Measurements from ENCODE around the gene TSPAN9. TPM values are rescaled to one million over a fixed set of nuclear protein-coding genes. Genes with fewer than 3 reads are reported as not detected.
A peak's percentile ranks its signal among the peaks of the same experiment; 100 is the strongest.

TSPAN9 gene
- total RNA-seq, 6 donors from 2014 or later: 25.2 to 62.9 (median 44.2) TPM

GRCh38 chr12:3119192-3119755 is 42.1 kb downstream of the TSPAN9 start:
- Histone ChIP-seq H3K4me1 (peaks cover 37 to 70% (median 49%) of the 10 kb centered on the region in 4 donors), H3K27me3 (no peaks in the 10 kb centered on the region), H3K4me3 (no peak overlapping the region), H3K36me3 (no peaks in the 10 kb centered on the region), H3K9me3 (no peaks in the 10 kb centered on the region), H3K27ac (peak overlapping the region; percentile 74 to 82 (median 80))
- no peak for DNase-seq
- TF ChIP-seq POLR2A (IDR thresholded peaks at IDR 0.05) (no peak), EP300 (IDR thresholded peaks at IDR 0.05) (no peak), POLR2AphosphoS5 (IDR thresholded peaks at IDR 0.05) (no peak), CTCF (IDR thresholded peaks at IDR 0.05) (no peak)
- peak in 1 of 2 donors; percentile 23 for ATAC-seq (ENCODE audit: low FRiP score in 2 of 2)
- 29 to 47% methylated on average over 8 to 9 of the region's 9 CpGs for WGBS, 2 donors

GRCh38 chr12:3119756-3120601 is 42.8 kb downstream of the TSPAN9 start:
- DNase-seq (peak; percentile 34 to 84), ATAC-seq (ENCODE audit: low FRiP score in 2 of 2) (peak; percentile 27 to 43)
- Histone ChIP-seq H3K4me1 (peaks cover 37 to 70% (median 49%) of the 10 kb centered on the region in 4 donors), H3K36me3 (no peaks in the 10 kb centered on the region), H3K4me3 (no peak overlapping the region), H3K27me3 (no peaks in the 10 kb centered on the region), H3K27ac (peak overlapping the region; percentile 74 to 82 (median 80)), H3K9me3 (no peaks in the 10 kb centered on the region)
- 42 to 59% methylated on average over 12 to 17 of the region's 17 CpGs for WGBS, 2 donors
- no peak for TF ChIP-seq CTCF (IDR thresholded peaks at IDR 0.05)

- peaks cover 37 to 67% (median 49%) of the 10 kb centered on the region in 4 donors for H3K4me1 ChIP-seq
- no peak overlapping the region for H3K4me3 ChIP-seq
These were observed 43.5 kb downstream of the TSPAN9 start for GRCh38 chr12:3120701-3121100.

GRCh38 chr12:3122841-3123678 is 45.9 kb downstream of the TSPAN9 start:
- no peak overlapping the region for H3K4me3 ChIP-seq
- H3K27me3 ChIP-seq: no peaks in the 10 kb centered on the region
- DNase-seq: peak in 1 of 2 donors; percentile 43
- TF ChIP-seq CTCF (IDR thresholded peaks at IDR 0.05) (peak in 5 of 6 experiments; percentile 9 to 53 (median 26)), POLR2A (IDR thresholded peaks at IDR 0.05) (no peak), POLR2AphosphoS5 (IDR thresholded peaks at IDR 0.05) (peak; percentile 62 to 72), EP300 (IDR thresholded peaks at IDR 0.05) (peak in 3 of 4 donors; percentile 41 to 90 (median 76))
- H3K27ac ChIP-seq: peak overlapping the region; percentile 26 to 82 (median 42)
- 45% methylated on average over 7 to 13 of the region's 13 CpGs for WGBS, 2 donors
- no peaks in the 10 kb centered on the region for H3K36me3 ChIP-seq
- H3K4me1 ChIP-seq: peaks cover 31 to 47% (median 36%) of the 10 kb centered on the region in 4 donors
- no peaks in the 10 kb centered on the region for H3K9me3 ChIP-seq
- ATAC-seq (ENCODE audit: low FRiP score in 2 of 2): peak in 1 of 2 donors; percentile 63

More at GRCh38 chr12:3120701-3121100, 43.5 kb downstream of the TSPAN9 start:
- DNase-seq (no peak), ATAC-seq (ENCODE audit: low FRiP score in 2 of 2) (no peak)
- no peaks in the 10 kb centered on the region for H3K9me3 ChIP-seq
- WGBS, 2 donors: 94 to 95% methylated on average over 5 of the region's 5 CpGs
- TF ChIP-seq EP300 (IDR thresholded peaks at IDR 0.05) (no peak), POLR2AphosphoS5 (IDR thresholded peaks at IDR 0.05) (no peak), POLR2A (IDR thresholded peaks at IDR 0.05) (no peak)
- H3K27me3 ChIP-seq: no peaks in the 10 kb centered on the region
- no peaks in the 10 kb centered on the region for H3K36me3 ChIP-seq
- peak overlapping the region; percentile 74 to 82 (median 80) for H3K27ac ChIP-seq
